ENCODE data around the gene TBC1D30. TPM values are rescaled to one million over a fixed set of nuclear protein-coding genes. Genes with fewer than 3 reads are reported as not detected.
A peak's percentile ranks its signal among the peaks of the same experiment; 100 is the strongest.

Gene TBC1D30
- total RNA-seq, 1 donor from 2014 or later: 1.1 TPM

- DNase-seq (ENCODE audit: low spot score): no peak
- H3K4me3 Mint-ChIP-seq: no peak overlapping the region
- no peaks in the 10 kb centered on the region for H3K4me1 Mint-ChIP-seq (ENCODE audit: low read depth)
- no peaks in the 10 kb centered on the region for H3K36me3 Mint-ChIP-seq (ENCODE audit: low read depth)
- peaks cover 8% of the 10 kb centered on the region for H3K27me3 Mint-ChIP-seq (ENCODE audit: insufficient read depth)
- H3K9me3 Mint-ChIP-seq: no peaks in the 10 kb centered on the region
- no peak overlapping the region for H3K27ac Mint-ChIP-seq
- intact Hi-C loops (cut with micrococcal nuclease): no loop called here
These were observed 10.0 kb upstream of the TBC1D30 start for GRCh38 chr12:64814432-64814831.

- Mint-ChIP-seq H3K27me3 (ENCODE audit: insufficient read depth) (peaks cover 23% of the 10 kb centered on the region), H3K9me3 (no peaks in the 10 kb centered on the region), H3K36me3 (ENCODE audit: low read depth) (no peaks in the 10 kb centered on the region), H3K4me3 (no peak overlapping the region), H3K27ac (no peak overlapping the region), H3K4me1 (ENCODE audit: low read depth) (no peaks in the 10 kb centered on the region)
- intact Hi-C loops (cut with micrococcal nuclease): loop anchor here (10.0 kb wide), 1 partner anchor 1005 kb away; the partner anchor contains the start of gene HMGA2
- no peak for DNase-seq (ENCODE audit: low spot score)
These were observed 4.5 kb upstream of the TBC1D30 start for GRCh38 chr12:64819816-64820402.

- Mint-ChIP-seq H3K4me1 (ENCODE audit: low read depth) (no peaks in the 10 kb centered on the region), H3K4me3 (no peak overlapping the region), H3K9me3 (no peaks in the 10 kb centered on the region), H3K27ac (no peak overlapping the region), H3K36me3 (ENCODE audit: low read depth) (no peaks in the 10 kb centered on the region), H3K27me3 (ENCODE audit: insufficient read depth) (peaks cover 26% of the 10 kb centered on the region)
- intact Hi-C loops (cut with micrococcal nuclease): loop anchor here (10.0 kb wide), 1 partner anchor 1004 kb away; the partner anchor contains the start of gene HMGA2
- DNase-seq (ENCODE audit: low spot score): no peak
These were observed 3.9 kb upstream of the TBC1D30 start for GRCh38 chr12:64820593-64820992.

- no peaks in the 10 kb centered on the region for H3K36me3 Mint-ChIP-seq (ENCODE audit: low read depth)
- peaks cover under 1% of the 10 kb centered on the region for H3K9me3 Mint-ChIP-seq
- H3K4me3 Mint-ChIP-seq: no peak overlapping the region
- no peak for DNase-seq (ENCODE audit: low spot score)
- peaks cover 4% of the 10 kb centered on the region for H3K4me1 Mint-ChIP-seq (ENCODE audit: low read depth)
- H3K27ac Mint-ChIP-seq: no peak overlapping the region
- intact Hi-C loops (cut with micrococcal nuclease): loop anchor here (10.0 kb wide), 1 partner anchor 1004 kb away; the partner anchor contains the start of gene HMGA2
- peaks cover 30% of the 10 kb centered on the region for H3K27me3 Mint-ChIP-seq (ENCODE audit: insufficient read depth)
These were observed 3.3 kb upstream of the TBC1D30 start for GRCh38 chr12:64821116-64821630.

- peaks cover 8% of the 10 kb centered on the region for H3K4me1 Mint-ChIP-seq (ENCODE audit: low read depth)
- H3K27ac Mint-ChIP-seq: no peak overlapping the region
- H3K9me3 Mint-ChIP-seq: peaks cover 4% of the 10 kb centered on the region
- intact Hi-C loops (cut with micrococcal nuclease): loop anchor here (10.0 kb wide), 1 partner anchor 1001 kb away; the partner anchor contains the start of gene HMGA2
- H3K36me3 Mint-ChIP-seq (ENCODE audit: low read depth): no peaks in the 10 kb centered on the region
- DNase-seq (ENCODE audit: low spot score): no peak
- H3K27me3 Mint-ChIP-seq (ENCODE audit: insufficient read depth): peaks cover 45% of the 10 kb centered on the region
- H3K4me3 Mint-ChIP-seq: no peak overlapping the region
These were observed 332 bp upstream of the TBC1D30 start for GRCh38 chr12:64824130-64824499.

GRCh38 chr12:64825143-64826021 lies 935 bp downstream of the TBC1D30 start:
- intact Hi-C loops (cut with micrococcal nuclease): loop anchor here (10.0 kb wide), 1 partner anchor 999 kb away; the partner anchor contains the start of gene HMGA2
- peaks cover 4% of the 10 kb centered on the region for H3K9me3 Mint-ChIP-seq
- H3K27ac Mint-ChIP-seq: no peak overlapping the region
- no peak for DNase-seq (ENCODE audit: low spot score)
- peaks cover 8% of the 10 kb centered on the region for H3K4me1 Mint-ChIP-seq (ENCODE audit: low read depth)
- peaks cover 41% of the 10 kb centered on the region for H3K27me3 Mint-ChIP-seq (ENCODE audit: insufficient read depth)
- peak overlapping the region; percentile 55 for H3K4me3 Mint-ChIP-seq
- H3K36me3 Mint-ChIP-seq (ENCODE audit: low read depth): no peaks in the 10 kb centered on the region

GRCh38 chr12:64826234-64826633 lies 1.8 kb downstream of the TBC1D30 start:
- H3K4me1 Mint-ChIP-seq (ENCODE audit: low read depth): peaks cover 8% of the 10 kb centered on the region
- no peaks in the 10 kb centered on the region for H3K36me3 Mint-ChIP-seq (ENCODE audit: low read depth)
- H3K4me3 Mint-ChIP-seq: peak overlapping the region; percentile 55
- peak; percentile 9 for DNase-seq (ENCODE audit: low spot score)
- H3K9me3 Mint-ChIP-seq: peaks cover 4% of the 10 kb centered on the region
- intact Hi-C loops (cut with micrococcal nuclease): loop anchor here (10.0 kb wide), 1 partner anchor 999 kb away; the partner anchor contains the start of gene HMGA2
- H3K27ac Mint-ChIP-seq: no peak overlapping the region
- H3K27me3 Mint-ChIP-seq (ENCODE audit: insufficient read depth): peaks cover 39% of the 10 kb centered on the region

- intact Hi-C loops (cut with micrococcal nuclease): loop anchor here (10.0 kb wide), 1 partner anchor 996 kb away; the partner anchor contains the start of gene HMGA2
These were observed 4.3 kb downstream of the TBC1D30 start for GRCh38 chr12:64828713-64829112.

GRCh38 chr12:64833928-64834327 lies 9.5 kb downstream of the TBC1D30 start:
- intact Hi-C loops (cut with micrococcal nuclease): no loop called here
- Mint-ChIP-seq H3K27me3 (ENCODE audit: insufficient read depth) (peaks cover 14% of the 10 kb centered on the region), H3K36me3 (ENCODE audit: low read depth) (no peaks in the 10 kb centered on the region), H3K4me1 (ENCODE audit: low read depth) (no peaks in the 10 kb centered on the region), H3K9me3 (no peaks in the 10 kb centered on the region), H3K4me3 (no peak overlapping the region), H3K27ac (no peak overlapping the region)
- no peak for DNase-seq (ENCODE audit: low spot score)

More at GRCh38 chr12:64828713-64829112, 4.3 kb downstream of the TBC1D30 start:
- no peaks in the 10 kb centered on the region for H3K36me3 Mint-ChIP-seq (ENCODE audit: low read depth)
- H3K9me3 Mint-ChIP-seq: peaks cover 4% of the 10 kb centered on the region
- H3K27me3 Mint-ChIP-seq (ENCODE audit: insufficient read depth): peaks cover 38% of the 10 kb centered on the region
- no peak overlapping the region for H3K4me3 Mint-ChIP-seq
- peaks cover 8% of the 10 kb centered on the region for H3K4me1 Mint-ChIP-seq (ENCODE audit: low read depth)
- no peak overlapping the region for H3K27ac Mint-ChIP-seq
- no peak for DNase-seq (ENCODE audit: low spot score)

GRCh38 chr12:64835901-64836300 lies 11.5 kb downstream of the TBC1D30 start:
- no peaks in the 10 kb centered on the region for H3K4me1 Mint-ChIP-seq (ENCODE audit: low read depth)
- DNase-seq (ENCODE audit: low spot score): no peak
- no peak overlapping the region for H3K4me3 Mint-ChIP-seq
- H3K27ac Mint-ChIP-seq: no peak overlapping the region
- H3K9me3 Mint-ChIP-seq: no peaks in the 10 kb centered on the region
- no peaks in the 10 kb centered on the region for H3K36me3 Mint-ChIP-seq (ENCODE audit: low read depth)
- intact Hi-C loops (cut with micrococcal nuclease): no loop called here
- H3K27me3 Mint-ChIP-seq (ENCODE audit: insufficient read depth): peaks cover 13% of the 10 kb centered on the region

- Mint-ChIP-seq H3K27ac (no peak overlapping the region), H3K4me3 (no peak overlapping the region), H3K9me3 (no peaks in the 10 kb centered on the region), H3K27me3 (ENCODE audit: insufficient read depth) (peaks cover 13% of the 10 kb centered on the region), H3K36me3 (ENCODE audit: low read depth) (no peaks in the 10 kb centered on the region), H3K4me1 (ENCODE audit: low read depth) (no peaks in the 10 kb centered on the region)
- intact Hi-C loops (cut with micrococcal nuclease): no loop called here
- DNase-seq (ENCODE audit: low spot score): no peak
These were observed 12.4 kb downstream of the TBC1D30 start for GRCh38 chr12:64836856-64837255.

- Mint-ChIP-seq H3K36me3 (ENCODE audit: low read depth) (no peaks in the 10 kb centered on the region), H3K9me3 (no peaks in the 10 kb centered on the region), H3K4me3 (no peak overlapping the region), H3K27me3 (ENCODE audit: insufficient read depth) (peaks cover 13% of the 10 kb centered on the region), H3K4me1 (ENCODE audit: low read depth) (no peaks in the 10 kb centered on the region), H3K27ac (no peak overlapping the region)
- no peak for DNase-seq (ENCODE audit: low spot score)
- intact Hi-C loops (cut with micrococcal nuclease): no loop called here
These were observed 13.0 kb downstream of the TBC1D30 start for GRCh38 chr12:64837427-64837826.

- intact Hi-C loops (cut with micrococcal nuclease): no loop called here
- no peak for DNase-seq (ENCODE audit: low spot score)
- Mint-ChIP-seq H3K27me3 (ENCODE audit: insufficient read depth) (peaks cover 6% of the 10 kb centered on the region), H3K36me3 (ENCODE audit: low read depth) (no peaks in the 10 kb centered on the region), H3K27ac (no peak overlapping the region), H3K4me1 (ENCODE audit: low read depth) (no peaks in the 10 kb centered on the region), H3K4me3 (no peak overlapping the region), H3K9me3 (no peaks in the 10 kb centered on the region)
These were observed 15.7 kb downstream of the TBC1D30 start for GRCh38 chr12:64840119-64840518.
